Gastrocnemius medialis (tissue), 4 donors: ENCODE data around the gene WASHC4. TPM values are rescaled to one million over a fixed set of nuclear protein-coding genes. Genes with fewer than 3 reads are reported as not detected.

Source experiments
- ATAC-seq, 2 donors: fragments of 150-250 bp; one replicate each; pipeline ENCODE4 v1.9.1; 2016
- DNase-seq, 2 donors: peaks; one replicate each; pipeline ENCODE4 v3.0.0-alpha.2; 2019
- H3K27ac ChIP-seq, 4 donors: fragments of 200-600 bp; sonication (generic); 1 replicate in 1 of 4; 2 replicates in 3 of 4; pipeline ENCODE4 v1.5.1; 2016 to 2018; ENCODE audit warnings: mild to moderate bottlenecking in 2 of 4, moderate library complexity in 1 of 4
- H3K27me3 ChIP-seq, 3 donors: fragments of 200-600 bp; sonication (generic) in 2 of 3; 1 replicate in 1 of 3; 2 replicates in 2 of 3; pipeline versions ENCODE4 v1.5.1 to v1.6.0; 2016 to 2019; ENCODE audit warnings: mild to moderate bottlenecking in 1 of 3, moderate library complexity in 1 of 3
- H3K36me3 ChIP-seq, 2 donors: fragments of 200-600 bp; sonication (generic) in 1 of 2; one replicate each; pipeline ENCODE4 v1.5.1; 2017 to 2018
- H3K4me1 ChIP-seq, 2 donors: fragments of 200-600 bp; sonication (generic) in 1 of 2; one replicate each; pipeline ENCODE4 v1.5.1; 2016 to 2017; ENCODE audit warnings: mild to moderate bottlenecking in 2 of 2
- H3K4me3 ChIP-seq, 4 donors: fragments of 200-600 bp; sonication (generic) in 3 of 4; 1 replicate in 1 of 4; 2 replicates in 3 of 4; pipeline ENCODE4 v1.5.1; 2016 to 2019; ENCODE audit warnings: mild to moderate bottlenecking in 2 of 4
- H3K9me3 ChIP-seq, 3 donors: fragments of 200-600 bp; sonication (generic) in 2 of 3; 1 replicate in 1 of 3; 2 replicates in 2 of 3; pipeline ENCODE4 v1.5.1; 2016 to 2019
- POLR2A ChIP-seq, 2 donors: fragments of 450-650 bp; IDR thresholded peaks; one replicate each; pipeline ENCODE4 v1.6.1; 2017; ENCODE audit warnings: antibody characterized with exemption in 2 of 2, mild to moderate bottlenecking in 2 of 2, moderate library complexity in 2 of 2
- in situ Hi-C, 4 donors: fragments of 200-750 bp; cut with MboI; loops; one replicate each; pipeline versions ENCODE4 v1.15.0 to v1.8.0; 2017; ENCODE audit warnings: low sequenced_read_pairs in 4 of 4
- intact Hi-C: fragments of 100-400 bp; cut with DNase I; formaldehyde crosslinking; loops from one replicate; pipeline ENCODE4 v1.15.1; 2023; ENCODE audit warnings: low total_unique reads
- total RNA-seq, 4 donors: library from RNA; depleted of rRNA; stranded (reverse); fragments of >200 nt; gene quantifications; one replicate each; pipeline versions ENCODE4 v1.1.0 to v1.2.3, GENCODE V29; 2016
- TF ChIP-seq, protein P1 (sequence below), 5 experiments: fragments of 450-650 bp in 3 of 5; fragments of 200-600 bp in 2 of 5; sonication (generic) in 2 of 5; IDR thresholded peaks in 4 of 5; conservative IDR thresholded peaks in 1 of 5; 1 replicate in 4 of 5; 2 replicates in 1 of 5; pipeline ENCODE4 v1.5.1; 2016 to 2019; ENCODE audit warnings: antibody characterized with exemption in 5 of 5, mild to moderate bottlenecking in 3 of 5, moderate library complexity in 3 of 5

Gene WASHC4
- total RNA-seq, 4 donors from 2014 or later = 23.6 to 53.2 (median 36.7) TPM

DNA sequence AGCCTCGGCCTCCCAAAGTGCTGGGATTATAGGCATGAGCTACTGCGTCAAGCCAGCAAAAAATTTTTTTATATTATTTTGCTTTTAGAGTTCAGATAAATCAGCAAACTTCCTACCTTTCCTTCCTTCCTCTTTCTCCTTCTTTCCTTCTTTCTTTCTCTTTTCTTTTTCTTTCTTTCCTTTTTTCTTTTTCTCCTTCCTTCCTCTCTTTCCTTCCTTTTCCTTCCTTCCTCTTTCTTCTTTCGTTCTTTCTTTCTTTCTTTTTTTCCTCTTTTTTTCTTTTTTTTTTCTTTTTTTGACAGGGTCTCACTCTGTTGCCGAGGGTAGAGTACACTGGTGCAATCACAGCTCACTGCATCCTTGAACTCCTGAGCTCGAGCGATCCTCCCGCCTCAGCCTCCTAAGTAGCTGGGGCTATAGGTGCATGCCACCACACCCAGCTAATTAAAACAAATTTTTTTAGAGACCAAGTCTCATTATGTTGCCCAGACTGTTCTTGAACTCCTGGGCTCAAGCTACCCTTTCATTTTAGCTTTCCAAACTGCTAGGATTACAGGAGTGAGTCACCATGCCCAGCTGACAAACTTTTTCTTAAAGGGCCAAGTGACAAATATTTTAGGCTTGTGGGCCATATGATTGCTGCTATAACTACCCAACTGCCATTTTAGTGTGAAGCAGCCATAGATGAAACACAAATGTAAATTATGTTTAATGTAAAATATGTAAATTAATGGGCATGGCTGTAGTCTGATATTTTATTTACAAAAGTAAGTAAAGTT, 7.1 kb upstream of the WASHC4 start:
- intact Hi-C loops = no loop called here
- DNase-seq (no peak), ATAC-seq (no peak)
- Histone ChIP-seq H3K27ac (no peak overlapping the region), H3K4me1 (no peaks in the 10 kb centered on the region), H3K9me3 (no peaks in the 10 kb centered on the region), H3K4me3 (no peak overlapping the region), H3K36me3 (no peaks in the 10 kb centered on the region), H3K27me3 (no peaks in the 10 kb centered on the region)
- in situ Hi-C loops = loop anchor here in 1 of 4 donors (25.0 kb wide), 1 partner anchor 1138 kb away; the partner anchor contains the start of gene TDG
- TF ChIP-seq POLR2A (IDR thresholded peaks at IDR 0.05) = no peak
- TF ChIP-seq, protein P1, sequence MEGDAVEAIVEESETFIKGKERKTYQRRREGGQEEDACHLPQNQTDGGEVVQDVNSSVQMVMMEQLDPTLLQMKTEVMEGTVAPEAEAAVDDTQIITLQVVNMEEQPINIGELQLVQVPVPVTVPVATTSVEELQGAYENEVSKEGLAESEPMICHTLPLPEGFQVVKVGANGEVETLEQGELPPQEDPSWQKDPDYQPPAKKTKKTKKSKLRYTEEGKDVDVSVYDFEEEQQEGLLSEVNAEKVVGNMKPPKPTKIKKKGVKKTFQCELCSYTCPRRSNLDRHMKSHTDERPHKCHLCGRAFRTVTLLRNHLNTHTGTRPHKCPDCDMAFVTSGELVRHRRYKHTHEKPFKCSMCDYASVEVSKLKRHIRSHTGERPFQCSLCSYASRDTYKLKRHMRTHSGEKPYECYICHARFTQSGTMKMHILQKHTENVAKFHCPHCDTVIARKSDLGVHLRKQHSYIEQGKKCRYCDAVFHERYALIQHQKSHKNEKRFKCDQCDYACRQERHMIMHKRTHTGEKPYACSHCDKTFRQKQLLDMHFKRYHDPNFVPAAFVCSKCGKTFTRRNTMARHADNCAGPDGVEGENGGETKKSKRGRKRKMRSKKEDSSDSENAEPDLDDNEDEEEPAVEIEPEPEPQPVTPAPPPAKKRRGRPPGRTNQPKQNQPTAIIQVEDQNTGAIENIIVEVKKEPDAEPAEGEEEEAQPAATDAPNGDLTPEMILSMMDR (IDR thresholded peaks at IDR 0.05 in 4 of 5, conservative IDR thresholded peaks at IDR 0.05 in 1 of 5) = no peak

DNA sequence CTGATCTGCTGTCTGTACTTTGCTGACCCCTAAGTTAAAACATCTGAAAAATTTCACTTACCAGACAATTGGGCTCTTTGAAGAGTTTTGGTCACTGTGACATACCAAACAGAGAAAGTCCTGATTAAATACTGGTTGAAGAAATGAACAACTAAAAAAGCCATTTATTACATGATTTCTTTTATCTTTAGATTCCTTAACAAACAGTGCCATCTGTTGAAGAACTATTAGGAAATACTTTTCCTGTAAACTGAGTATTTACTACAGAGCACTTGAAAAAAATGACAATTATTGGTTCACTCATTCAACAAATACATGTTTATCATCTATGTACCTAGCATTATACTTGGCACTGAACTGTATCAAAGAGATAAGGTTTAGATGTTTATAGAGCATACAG, 6.5 kb upstream of the WASHC4 start:
- Histone ChIP-seq H3K27ac (no peak overlapping the region), H3K4me1 (no peaks in the 10 kb centered on the region), H3K36me3 (no peaks in the 10 kb centered on the region), H3K27me3 (no peaks in the 10 kb centered on the region), H3K9me3 (no peaks in the 10 kb centered on the region), H3K4me3 (no peak overlapping the region)
- no peak for TF ChIP-seq POLR2A (IDR thresholded peaks at IDR 0.05)
- TF ChIP-seq, protein P1 (IDR thresholded peaks at IDR 0.05 in 4 of 5, conservative IDR thresholded peaks at IDR 0.05 in 1 of 5) = no peak
- DNase-seq = no peak
- ATAC-seq = no peak
- in situ Hi-C loops = loop anchor here in 1 of 4 donors (25.0 kb wide), 1 partner anchor 1139 kb away; the partner anchor contains the start of gene TDG
- intact Hi-C loops = no loop called here

DNA sequence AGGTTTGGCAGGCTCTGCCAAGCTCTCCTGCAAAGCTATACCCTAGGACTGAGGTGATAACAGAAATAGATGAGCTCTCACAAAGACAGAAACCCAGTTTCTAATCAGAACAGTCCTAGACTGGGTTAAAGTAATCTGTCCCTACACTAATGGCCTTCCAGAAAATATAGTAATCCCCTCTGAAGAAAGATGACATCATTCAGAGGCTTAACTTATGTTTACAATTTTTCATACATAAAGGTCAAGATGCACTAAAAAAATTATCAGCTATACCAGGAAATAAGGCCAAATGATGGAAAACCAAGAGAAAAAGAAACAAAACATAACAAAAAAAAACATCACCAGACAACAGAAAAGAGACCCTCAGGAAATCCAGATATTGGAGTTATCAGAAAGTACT, 4.9 kb upstream of the WASHC4 start:
- in situ Hi-C loops (loop anchor here in 1 of 4 donors (25.0 kb wide), 1 partner anchor 1140 kb away; the partner anchor contains the start of gene TDG), intact Hi-C loops (no loop called here)
- no peak overlapping the region for H3K4me3 ChIP-seq
- TF ChIP-seq, protein P1 (IDR thresholded peaks at IDR 0.05 in 4 of 5, conservative IDR thresholded peaks at IDR 0.05 in 1 of 5) = no peak
- no peak for TF ChIP-seq POLR2A (IDR thresholded peaks at IDR 0.05)
- DNase-seq (no peak), ATAC-seq (no peak)
- H3K36me3 ChIP-seq = no peaks in the 10 kb centered on the region
- H3K27ac ChIP-seq = no peak overlapping the region
- H3K4me1 ChIP-seq = peaks cover 0 to 8% of the 10 kb centered on the region in 2 donors
- H3K27me3 ChIP-seq = no peaks in the 10 kb centered on the region
- no peaks in the 10 kb centered on the region for H3K9me3 ChIP-seq

DNA sequence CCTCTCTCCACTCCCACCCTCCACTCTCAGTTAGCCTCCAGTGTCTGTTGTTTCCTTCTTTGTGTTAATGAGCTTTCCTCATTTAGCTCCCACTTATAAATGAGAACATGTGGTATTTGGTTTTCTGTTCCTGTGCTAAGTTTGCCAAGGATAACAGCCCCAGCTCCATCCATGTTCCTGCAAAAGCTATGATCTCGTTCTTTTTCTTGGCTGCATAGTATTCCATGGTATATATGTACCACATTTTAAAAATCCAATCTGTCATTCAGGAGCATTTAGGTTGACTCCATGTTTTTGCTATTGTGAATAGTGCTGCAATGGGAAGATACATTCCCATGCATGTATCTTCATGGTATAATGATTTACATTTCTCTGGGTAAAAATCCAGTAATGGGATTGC, 2.8 kb upstream of the WASHC4 start:
- Histone ChIP-seq H3K4me3 (no peak overlapping the region), H3K9me3 (no peaks in the 10 kb centered on the region), H3K27ac (no peak overlapping the region), H3K36me3 (no peaks in the 10 kb centered on the region), H3K4me1 (peaks cover 14 to 21% of the 10 kb centered on the region in 2 donors), H3K27me3 (no peaks in the 10 kb centered on the region)
- intact Hi-C loops (loop anchor here (5.0 kb wide), 2 partner anchors 817 to 1177 kb away; no protein-coding TSS in a partner anchor), in situ Hi-C loops (loop anchor here in 1 of 4 donors (25.0 kb wide), 1 partner anchor 1142 kb away; the partner anchor contains the start of gene TDG)
- no peak for ATAC-seq
- no peak for TF ChIP-seq POLR2A (IDR thresholded peaks at IDR 0.05)
- TF ChIP-seq, protein P1 (IDR thresholded peaks at IDR 0.05 in 4 of 5, conservative IDR thresholded peaks at IDR 0.05 in 1 of 5) = no peak
- no peak for DNase-seq
